Stimulated activated CD4-positive, alpha-beta T cell treated with anti-CD3 and anti-CD28 coated beads, Interleukin-4, amount 100 ng/mL, for 24 hours (primary cell): ENCODE results near the gene EED.
A peak's percentile ranks its signal among the peaks of the same experiment; 100 is the strongest.
"Not testable (repeated sequence)": the region's sequence is repeated elsewhere in the genome, so short reads cannot be mapped to it uniquely, and the experiment has no call there.

Experiments
- DNase-seq: peaks from one replicate; pipeline ENCODE4 v3.0.0-alpha.2; 2020

EED gene

DNA sequence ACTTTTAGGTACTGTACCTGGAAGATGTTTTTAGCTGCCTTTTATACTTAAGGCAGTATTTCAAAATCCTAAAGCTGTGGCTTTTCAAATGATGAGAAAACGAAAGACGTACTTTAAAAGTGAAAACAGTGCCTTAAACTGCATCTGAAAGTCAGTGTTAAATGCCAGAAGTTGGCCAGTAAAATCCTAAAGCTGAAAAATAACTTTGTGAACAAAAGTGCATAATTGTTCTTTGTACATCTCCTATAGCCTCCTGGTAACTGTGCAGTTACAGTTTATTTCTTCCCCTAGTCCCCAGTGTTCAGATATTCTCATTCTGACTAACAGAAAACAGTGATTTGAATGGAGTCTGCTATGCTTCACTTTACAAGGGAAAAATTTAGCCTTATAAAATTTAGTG is 6.8 kb downstream of the EED start:
- no peak for DNase-seq

DNA sequence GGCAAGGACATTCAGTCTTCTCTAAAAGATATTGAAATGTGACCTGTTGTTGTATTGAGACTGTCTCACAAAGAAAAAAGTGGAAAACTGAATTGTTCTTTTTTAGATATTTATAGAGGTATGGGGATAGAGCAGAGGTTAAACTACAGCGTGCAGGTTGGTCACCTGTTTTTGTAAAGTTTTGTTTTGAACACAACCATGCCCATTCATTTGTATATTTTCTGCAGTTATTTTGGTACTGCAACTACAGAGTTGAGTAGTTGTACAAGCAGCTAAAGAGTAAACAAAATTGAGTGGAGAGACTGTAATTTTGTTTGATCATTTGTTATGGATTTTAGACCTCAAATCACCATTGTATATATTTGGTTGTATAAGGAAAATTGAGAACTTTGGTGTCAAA is 11.3 kb downstream of the EED start:
- no peak for DNase-seq

DNA sequence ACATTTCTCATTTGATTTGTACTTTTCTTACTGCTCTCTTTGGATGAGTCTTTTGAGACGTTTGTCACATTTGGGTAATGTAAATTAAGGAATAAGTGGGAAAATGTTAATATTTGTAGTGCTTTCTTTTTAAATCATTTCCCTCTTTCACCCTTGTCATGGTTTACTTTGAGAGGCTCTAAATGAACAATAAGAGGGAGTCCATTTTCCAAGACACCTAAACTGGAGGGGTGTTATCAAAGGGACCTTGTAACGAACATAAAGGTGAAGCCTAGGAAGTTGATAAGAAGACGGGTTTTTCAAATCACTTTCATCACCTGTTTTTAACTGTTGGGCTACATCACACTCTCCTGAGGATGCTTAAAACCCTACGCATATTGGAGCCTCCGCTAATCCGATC is 12.1 kb downstream of the EED start:
- no peak for DNase-seq

DNA sequence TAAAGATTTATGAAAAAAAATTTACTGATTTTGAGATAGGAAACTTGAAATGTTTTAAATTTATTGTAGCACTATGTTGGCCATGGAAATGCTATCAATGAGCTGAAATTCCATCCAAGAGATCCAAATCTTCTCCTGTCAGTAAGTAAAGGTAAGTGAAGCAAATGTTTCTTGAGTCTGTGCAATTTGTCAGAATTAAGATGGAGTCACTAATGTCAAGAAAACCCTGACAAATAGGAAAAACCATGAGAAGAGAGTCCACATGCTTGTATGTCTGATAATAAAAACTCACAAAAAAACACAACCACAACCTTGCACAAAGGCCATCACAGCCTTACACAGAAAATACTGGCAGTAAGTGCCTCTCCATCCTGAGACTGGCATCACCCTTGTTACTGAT is 12.9 kb downstream of the EED start:
- no peak for DNase-seq

DNA sequence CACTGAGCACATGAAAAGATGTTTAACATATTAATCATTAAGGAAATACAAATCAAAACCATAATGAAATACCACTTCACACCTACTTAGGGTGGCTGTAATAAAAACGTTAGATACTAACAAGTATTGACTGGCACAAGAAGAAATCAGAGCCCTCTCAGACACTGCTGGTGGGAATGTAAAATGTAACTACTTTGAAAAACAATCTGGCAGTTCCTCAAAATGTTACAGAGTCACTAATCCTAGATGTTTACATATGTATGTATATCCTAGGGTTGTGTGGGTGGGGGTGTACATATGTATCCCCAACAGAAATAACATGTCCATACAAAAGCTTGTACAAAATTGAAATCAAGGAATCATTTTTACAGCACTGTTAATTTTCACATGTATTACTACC is 15.2 kb downstream of the EED start:
- no peak for DNase-seq

DNA sequence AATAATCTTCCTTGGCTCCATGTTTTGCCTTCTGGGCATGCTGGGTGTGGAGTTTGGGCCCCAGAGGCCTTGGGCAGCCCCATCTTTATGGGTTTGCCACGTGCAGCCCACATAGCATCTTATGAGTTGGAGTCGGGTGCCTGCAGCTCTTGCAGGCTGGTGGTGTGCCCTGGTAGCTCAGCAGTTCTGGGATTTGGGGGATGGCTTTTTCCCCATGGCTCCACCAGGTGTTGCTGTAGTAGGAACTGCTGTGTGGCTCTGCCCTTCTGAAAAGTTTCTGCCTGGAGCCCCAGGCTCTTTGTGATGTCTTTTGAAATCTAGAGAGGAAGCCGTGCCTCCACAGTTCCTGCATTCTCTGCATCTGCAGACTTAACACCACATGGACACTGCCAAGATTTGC is 16.8 kb downstream of the EED start:
- DNase-seq, result no peak

DNA sequence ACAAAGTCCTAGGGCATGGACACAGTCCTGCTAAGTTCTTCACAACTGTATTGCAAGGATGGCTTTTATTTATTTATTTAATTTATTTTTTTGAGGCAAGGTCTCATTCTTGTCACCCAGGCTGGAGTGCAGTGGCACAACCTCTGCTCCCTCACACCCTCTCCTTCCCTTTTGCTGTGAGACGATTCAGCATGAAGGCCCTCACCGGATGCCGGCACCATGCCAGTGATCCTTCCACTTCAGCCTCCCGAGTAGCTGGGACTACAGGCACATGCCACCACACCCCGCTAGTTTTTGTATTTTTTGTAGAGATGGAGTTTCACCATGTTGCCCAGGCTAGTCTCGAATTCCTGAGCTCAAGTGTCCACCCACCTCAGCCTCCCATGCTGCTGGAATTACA is 17.8 kb downstream of the EED start:
- no peak for DNase-seq

DNA sequence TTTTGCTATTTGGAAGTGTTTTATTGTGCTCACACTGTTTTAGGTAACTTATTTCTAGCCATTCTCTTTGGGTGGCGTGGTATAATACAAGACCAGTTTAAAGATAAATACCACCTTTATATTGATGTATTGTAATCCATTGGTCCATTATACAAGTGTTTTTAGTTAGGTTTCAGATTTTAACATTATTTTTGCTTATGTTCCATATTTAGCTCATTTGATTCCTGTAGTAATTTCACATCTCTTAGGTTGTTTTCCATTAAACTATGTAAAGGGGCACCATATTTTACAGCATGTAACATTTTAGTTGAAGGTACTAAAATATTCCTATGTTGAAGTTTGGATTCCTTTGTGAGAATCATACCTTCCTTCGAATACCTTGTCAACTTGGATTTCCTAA is 20.1 kb downstream of the EED start:
- no peak for DNase-seq

DNA sequence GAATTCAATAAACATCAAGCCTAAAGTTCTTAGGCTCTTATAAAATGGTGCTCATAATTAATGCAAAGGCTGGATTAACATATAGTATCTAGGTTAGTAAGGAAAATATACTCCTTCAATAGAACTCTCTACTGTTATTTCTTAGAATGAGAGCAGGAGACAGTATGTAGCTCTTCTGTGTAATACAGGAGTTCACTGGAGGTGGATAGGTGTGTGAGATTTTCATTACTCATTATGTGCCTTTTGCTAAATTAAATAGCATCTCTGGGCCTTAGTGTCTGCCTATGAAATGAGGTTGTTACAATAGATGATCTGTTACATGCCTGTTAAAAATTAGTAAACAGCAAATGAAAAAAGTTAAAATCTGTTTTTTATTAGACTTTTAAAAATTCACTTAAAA is 20.6 kb downstream of the EED start:
- DNase-seq, result no peak

DNA sequence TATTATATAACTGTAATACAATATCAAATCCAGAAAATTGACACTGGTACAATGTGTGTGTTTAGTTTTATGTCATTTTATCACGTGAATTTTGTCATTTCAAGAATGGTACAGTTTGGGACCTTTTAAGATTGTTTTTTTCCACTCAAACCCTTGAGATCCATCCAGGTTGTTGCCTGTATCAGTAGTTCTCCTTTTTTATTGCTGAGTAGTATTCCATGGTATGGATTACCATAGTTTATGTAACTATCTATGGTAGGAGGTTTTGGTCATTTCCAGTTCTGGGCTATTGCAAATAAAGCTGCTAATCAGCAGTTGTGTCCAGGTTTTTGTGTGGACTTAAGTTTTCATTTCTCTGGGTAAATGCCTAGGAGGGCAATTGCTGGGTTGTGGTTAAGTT is 25.1 kb downstream of the EED start:
- DNase-seq, result no peak

DNA sequence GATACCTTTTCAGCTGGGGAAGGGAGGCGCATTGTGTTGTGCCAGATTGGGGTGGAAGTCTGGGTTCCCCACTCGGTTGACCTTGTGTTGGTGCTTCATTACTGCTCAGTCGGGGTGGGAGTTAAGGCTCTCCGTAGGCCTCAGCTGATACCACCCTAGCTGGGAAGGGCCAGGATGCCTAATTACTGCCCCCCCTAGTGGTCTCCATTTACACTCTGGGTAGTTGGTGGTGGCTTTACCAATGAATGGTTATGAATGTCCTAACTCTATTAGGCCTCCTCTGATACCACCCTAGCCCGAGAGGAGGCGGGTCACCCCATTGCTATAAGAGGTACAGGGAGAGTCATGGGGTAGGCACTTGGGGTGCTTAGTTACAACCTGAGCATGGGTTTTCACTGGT is 29.9 kb downstream of the EED start:
- no peak for DNase-seq

DNA sequence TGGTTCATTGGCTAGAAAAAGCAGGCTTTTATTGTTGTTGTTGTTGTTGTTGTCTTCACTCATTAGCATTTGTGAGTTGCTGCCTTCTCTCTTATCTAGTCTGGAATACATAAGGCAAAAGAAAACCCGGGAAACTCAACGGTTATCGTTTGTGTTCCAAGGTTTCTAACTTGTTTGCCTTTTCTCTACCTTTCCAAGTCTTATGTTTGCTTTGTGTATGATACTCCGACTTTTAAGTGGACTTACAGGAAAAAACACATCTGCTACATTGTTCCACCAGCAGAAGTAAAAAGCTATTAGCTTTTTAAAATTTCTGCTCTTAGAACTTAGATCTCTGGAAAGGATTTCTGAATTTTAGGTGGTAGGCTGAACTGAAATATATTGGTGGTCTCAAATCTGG is 30.4 kb downstream of the EED start:
- no peak for DNase-seq

DNA sequence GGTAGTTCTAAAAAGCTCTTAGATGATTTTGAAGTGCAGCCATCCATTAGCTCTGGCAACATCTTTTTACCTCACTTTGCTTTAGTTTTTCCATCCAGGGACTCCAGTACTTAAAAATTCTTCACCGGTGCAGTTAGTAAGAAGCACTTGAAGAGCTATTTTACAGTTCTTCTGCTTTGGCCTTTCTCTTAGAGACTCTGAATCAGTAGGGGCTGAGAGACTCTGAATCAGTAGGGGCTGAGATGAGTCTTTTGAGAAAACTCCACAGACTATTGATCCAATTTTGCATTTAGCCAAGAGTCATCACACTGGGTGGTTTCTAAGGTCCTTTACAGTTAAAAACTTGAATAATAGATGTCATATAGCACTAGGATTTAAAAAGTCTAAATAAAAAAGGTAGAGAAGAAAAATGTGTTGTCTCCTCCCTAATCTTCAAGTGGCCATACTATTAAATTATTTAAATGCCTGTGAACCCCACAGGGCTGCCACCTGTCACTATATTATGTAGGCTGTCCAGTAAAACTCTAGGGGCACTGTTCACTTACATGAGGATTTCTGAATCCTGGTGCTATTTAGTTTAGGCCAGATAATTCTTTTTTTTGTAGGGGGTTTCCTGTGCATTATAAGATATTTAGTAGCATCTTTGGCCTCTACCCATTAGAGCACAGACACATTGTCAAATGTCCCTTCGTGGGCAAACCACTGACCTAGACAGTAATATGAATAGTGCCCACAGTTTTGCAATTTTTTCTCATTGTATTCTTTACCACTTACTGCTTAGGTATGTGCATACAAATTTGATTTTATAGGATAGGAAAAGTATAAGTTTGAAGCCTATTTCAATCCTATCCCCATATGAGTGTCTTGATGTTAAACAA is 31.2 kb downstream of the EED start:
- no peak for DNase-seq

DNA sequence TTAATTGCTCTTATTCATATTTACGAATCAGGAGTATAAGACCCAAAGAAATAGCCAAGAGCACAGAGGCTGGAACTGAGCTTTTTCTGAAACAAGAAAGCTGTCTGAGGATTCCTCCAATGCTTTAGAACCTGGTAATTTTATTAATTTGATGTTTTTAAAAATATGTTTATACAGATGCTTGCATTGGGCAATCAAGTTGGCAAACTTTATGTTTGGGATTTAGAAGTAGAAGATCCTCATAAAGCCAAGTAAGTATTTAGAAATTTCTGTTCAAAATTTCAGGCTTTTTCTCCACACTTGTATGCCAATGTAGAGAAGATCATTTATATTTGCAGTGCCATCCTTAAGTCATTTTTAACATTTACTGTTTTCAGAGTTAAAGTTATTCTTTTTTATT is 33.2 kb downstream of the EED start:
- no peak for DNase-seq

DNA sequence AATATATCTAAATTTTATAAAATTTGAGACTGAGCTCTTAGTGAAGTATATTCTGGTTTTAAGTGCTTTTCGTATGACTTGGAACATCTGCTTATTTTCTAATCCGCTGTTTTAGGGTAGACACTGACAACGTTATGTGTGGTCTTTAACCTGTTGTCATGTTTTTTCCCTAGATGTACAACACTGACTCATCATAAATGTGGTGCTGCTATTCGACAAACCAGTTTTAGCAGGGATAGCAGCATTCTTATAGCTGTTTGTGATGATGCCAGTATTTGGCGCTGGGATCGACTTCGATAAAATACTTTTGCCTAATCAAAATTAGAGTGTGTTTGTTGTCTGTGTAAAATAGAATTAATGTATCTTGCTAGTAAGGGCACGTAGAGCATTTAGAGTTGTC is 33.7 kb downstream of the EED start:
- no peak for DNase-seq

DNA sequence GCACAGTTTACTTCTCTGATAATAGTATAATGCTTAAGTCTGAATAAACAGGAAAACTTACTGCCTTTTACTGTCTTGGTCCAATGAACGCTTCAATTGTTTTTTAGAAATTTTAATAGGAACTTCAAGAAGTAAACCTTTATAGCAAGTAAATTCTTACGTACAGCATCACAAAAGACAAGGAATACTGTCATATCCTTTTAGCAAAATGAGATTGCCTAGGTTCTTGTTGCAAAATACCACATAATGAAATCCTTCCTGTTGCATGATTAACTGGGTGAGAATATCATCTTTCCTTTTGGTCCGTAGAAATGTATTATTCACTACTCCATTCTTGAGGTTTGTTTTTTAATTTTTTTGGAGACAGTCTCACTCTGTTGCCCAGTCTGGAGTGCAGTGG is 35.2 kb downstream of the EED start:
- DNase-seq, result no peak

DNA sequence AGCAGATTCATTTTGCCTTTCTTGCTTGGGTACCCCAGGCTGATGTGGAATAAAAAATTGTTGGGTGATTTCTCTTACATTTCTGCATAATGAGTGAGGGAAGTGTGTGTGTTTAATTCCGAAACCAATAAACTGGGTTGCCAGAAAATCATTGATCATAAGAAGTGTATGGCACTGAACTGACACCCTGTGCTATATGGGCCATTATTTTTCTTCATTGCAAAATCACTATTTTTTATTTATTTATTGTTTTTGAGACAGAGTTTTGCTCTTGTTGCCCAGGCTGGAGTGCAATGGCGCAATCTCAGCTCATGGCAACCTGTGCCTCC is 42.9 kb downstream of the EED start:
- DNase-seq, result no peak

DNA sequence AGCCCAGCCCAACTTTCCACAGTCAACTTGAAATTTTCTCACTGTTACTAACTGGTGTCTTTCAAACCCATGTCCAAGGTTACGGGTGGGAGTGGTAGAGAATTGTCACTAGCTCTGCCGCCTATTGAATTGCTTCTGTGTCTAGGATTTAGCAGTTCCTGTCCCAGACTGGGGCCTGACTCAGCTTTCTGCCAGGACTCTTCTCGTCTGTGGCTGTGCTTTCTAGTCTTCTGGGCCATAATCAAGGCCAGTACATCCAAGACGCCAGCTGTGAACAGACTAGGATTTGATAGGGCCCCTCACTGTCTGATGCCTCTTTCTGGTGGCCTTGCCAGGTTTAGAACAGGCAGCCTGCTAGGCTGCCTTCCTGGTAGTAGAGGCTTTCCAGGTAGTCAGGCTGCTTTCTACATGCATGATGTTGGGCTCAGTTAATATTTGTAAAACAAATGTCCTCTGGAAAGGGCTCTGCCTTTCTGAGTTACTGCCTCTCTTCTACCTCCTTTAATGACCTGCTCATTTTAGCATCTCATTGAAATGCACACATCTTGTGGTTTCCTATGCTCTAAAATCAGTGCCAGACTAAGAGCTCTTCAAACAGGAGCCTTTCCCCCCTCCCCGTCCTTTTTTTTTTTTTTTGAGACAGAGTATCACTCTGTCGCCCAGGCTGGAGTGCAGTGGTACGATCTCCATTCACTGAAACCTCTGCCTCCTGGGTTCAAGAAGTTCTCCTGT is 44.4 kb downstream of the EED start:
- peak; percentile 41 for DNase-seq

DNA sequence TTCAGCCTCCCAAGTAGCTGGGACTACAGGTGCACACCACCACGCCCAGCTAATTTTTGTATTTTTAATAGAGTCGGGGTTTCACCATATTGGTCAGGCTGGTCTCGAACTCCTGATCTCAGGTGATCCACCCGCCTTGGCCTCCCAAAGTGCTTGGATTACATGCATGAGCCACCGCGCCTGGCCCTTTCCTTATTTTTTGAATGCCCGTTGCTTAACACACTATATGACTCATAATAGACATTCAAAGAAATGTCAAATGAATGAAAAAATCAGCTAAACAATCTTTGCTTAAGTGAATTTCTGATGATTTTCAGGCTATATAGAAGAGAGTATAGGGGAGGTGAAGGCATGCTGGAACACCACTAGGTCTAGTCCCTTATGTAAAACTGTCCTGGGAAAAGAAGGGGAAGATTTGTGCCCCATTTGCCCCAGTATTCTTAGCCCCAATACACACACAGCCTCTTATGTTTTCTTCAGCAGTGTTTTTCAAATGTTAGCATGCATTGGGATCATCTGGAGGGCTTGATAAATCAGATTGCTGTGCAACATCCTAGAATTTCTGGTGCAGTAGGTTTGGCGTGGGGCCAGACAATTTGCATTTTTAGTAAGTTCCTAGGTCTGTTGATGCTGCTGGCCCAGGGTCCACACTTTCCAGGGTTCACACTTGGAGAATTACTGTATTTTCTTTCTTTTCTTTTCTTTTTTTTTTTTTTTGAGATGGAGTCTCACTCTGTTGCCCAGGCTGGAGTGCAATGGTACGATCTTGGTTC is 45.1 kb downstream of the EED start:
- DNase-seq, result not testable (repeated sequence)

DNA sequence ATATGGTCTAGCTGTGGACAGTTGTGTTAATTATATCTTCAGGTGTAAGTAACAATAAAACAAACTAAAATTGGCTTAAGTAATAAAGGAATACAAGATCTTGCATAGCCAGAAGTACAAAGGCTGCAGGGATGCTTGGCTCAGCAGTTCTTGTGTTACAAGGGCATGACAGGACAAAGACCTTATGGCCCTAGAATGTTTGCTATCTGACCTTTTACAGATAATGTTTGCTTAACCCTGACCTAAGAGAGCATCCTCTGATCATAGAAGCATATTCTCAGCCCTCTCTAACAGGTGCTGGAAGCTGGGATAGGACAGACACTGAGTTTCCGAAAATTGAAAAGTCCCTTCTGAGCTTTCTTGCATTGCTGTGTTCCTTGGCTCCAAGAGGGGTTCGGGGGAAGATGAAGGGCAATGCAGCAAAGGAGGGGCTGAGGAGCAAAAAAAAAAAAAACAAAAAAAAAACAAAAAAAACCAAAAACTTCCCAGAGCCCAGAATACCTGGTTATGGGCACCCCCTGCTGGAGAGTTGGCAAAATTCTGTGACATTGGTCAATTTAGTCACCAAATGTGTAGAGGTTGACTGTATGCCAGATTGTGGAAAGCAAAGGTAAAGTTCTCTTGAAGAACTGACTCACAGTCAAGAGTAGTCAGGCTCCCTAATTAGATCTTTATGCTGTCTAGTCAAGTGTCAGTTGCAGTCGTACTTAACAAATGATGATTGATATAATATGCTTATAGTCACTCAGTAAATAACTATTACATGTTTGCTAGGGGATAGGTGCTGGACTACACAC is 47.1 kb downstream of the EED start:
- DNase-seq, result peak; percentile 81

DNA sequence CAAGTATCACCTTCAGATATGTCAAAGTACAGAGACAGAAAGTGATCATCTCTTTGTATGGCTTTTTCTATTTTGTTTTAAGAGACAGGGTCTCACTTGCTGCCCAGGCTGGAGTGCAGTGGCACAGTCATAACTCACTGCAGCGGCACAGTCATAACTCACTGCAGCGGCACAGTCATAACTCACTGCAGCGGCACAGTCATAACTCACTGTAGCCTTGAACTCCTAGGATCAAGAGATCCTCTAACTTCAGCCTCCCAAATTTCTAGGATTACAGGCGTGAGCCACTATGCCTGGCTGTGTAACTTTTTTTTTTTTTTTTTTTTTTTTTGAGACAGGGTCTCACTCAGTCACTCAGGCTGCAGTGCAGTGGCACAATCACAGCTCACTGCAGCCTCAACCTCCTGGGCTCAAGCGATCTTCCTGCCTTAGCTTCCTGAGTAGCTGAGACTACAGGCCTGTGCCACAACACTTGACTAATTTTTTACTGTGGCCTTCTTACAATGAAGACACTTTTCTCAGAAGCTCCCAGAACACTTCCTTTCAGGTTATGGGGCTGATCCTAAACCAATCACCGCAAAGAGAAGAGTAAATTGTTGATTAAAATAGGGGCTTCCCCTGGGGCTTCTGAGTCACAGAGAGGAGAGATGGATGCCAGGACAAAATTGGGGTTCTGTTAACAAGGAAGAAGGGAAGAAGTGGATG is 48.5 kb downstream of the EED start:
- peak; percentile 60 for DNase-seq

DNA sequence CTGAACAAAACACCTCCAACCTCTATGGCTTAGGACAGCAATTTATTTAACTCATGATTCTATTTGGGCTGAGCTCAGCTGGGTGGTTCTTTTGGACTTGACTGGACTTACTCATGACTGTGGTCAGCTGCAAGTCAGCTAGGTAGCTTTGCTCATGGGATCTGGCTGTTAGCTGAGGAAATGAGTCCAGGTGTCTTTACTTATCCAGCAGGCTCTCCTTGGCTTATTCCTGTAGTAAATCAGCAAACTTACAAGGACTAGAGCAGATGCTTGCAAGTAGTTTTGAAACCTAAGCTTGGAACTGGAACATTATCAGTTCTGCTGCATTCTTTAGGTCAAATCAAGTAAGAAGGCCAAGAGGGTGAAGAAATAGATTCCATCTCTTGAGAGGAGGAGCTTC is 49.5 kb downstream of the EED start:
- DNase-seq, result no peak

DNA sequence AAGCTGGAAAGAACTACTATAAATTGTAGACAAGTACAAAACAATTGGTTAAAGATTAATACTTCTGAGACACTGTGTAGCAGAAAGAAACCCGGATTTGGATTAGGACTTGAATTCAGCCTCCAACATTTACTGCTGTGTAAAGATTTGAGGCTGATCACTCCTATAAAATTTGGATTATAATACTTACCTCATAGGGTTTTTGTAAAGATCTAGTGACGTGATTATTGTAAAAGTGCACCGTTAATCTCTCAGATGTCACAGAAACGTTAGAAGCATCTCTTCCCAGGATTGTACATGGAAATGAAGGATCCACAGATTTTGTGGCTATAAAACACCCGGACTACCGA is 57.2 kb downstream of the EED start:
- DNase-seq, result no peak
